A673 (cell line): ENCODE measurements around the gene SPACA6. TPM values are rescaled to one million over a fixed set of nuclear protein-coding genes. Genes with fewer than 3 reads are reported as not detected.
A peak's percentile ranks its signal among the peaks of the same experiment; 100 is the strongest.

Experiments
- BruUV-seq: library from RNA; stranded (reverse); fragments of 400-500 nt; replicated peaks from 2 replicates; lab custom pipeline; 2021; lab: Mats Ljungman, UMichigan
- CTCF ChIA-PET: fragments of 300-600 bp; sonication (Branson Sonifier 250); formaldehyde crosslinking; loops from one replicate; lab custom pipeline; 2022; ENCODE audit warnings: antibody characterized with exemption; lab: Charles Lee
- POLR2A ChIA-PET: fragments of 300-600 bp; sonication (Branson Sonifier 250); formaldehyde crosslinking; loops from one replicate; lab custom pipeline; 2022; ENCODE audit warnings: antibody characterized with exemption; ENCODE audit not compliant: low non-redundant PET; lab: Charles Lee
- DNase-seq: peaks from one replicate; pipeline ENCODE4 v3.0.0-alpha.2; 2015; ENCODE audit warnings: low spot score
- H3K27ac ChIP-seq: fragments of 200-600 bp; sonication (generic); 2 replicates; pipeline ENCODE4 v1.5.1; 2016; ENCODE audit warnings: mixed run types, low read depth, mild to moderate bottlenecking, mixed read lengths, antibody characterized with exemption, low read length; ENCODE audit not compliant: poor library complexity, severe bottlenecking
- H3K27me3 ChIP-seq: fragments of 200-600 bp; sonication (generic); replicated peaks from 2 replicates; pipeline ENCODE4 v1.6.1; 2017; ENCODE audit warnings: mixed run types, low read depth, mild to moderate bottlenecking, mixed read lengths, antibody characterized with exemption, low read length; ENCODE audit not compliant: insufficient read depth, poor library complexity
- H3K36me3 ChIP-seq: fragments of 200-600 bp; sonication (generic); 2 replicates; pipeline ENCODE4 v1.6.1; 2016; ENCODE audit warnings: mixed run types, mild to moderate bottlenecking, mixed read lengths, antibody characterized with exemption, low read length; ENCODE audit not compliant: insufficient read depth, poor library complexity, severe bottlenecking
- H3K4me1 ChIP-seq: fragments of 200-600 bp; sonication (generic); 2 replicates; pipeline ENCODE4 v1.6.1; 2017; ENCODE audit warnings: mixed run types, mild to moderate bottlenecking, mixed read lengths, antibody characterized with exemption, low read length; ENCODE audit not compliant: insufficient read depth, poor library complexity, severe bottlenecking
- H3K4me3 ChIP-seq: fragments of 200-600 bp; sonication (generic); 2 replicates; pipeline ENCODE4 v1.5.1; 2016; ENCODE audit warnings: low read depth, mixed run types, mild to moderate bottlenecking, mixed read lengths, low read length; ENCODE audit not compliant: poor library complexity, severe bottlenecking
- H3K9me3 ChIP-seq: fragments of 200-600 bp; sonication (generic); 2 replicates; pipeline ENCODE4 v1.6.1; 2016; ENCODE audit warnings: mixed run types, low read depth, mild to moderate bottlenecking, mixed read lengths, antibody characterized with exemption, low read length; ENCODE audit not compliant: poor library complexity, severe bottlenecking
- EZH2 ChIP-seq: fragments of 200-600 bp; sonication (generic); IDR thresholded peaks from 2 replicates; pipeline ENCODE4 v1.6.1; 2017; ENCODE audit warnings: borderline replicate concordance, low read depth, mild to moderate bottlenecking, mixed read lengths, antibody characterized with exemption, low read length; ENCODE audit not compliant: poor library complexity, severe bottlenecking
- intact Hi-C: fragments of 100-400 bp; cut with micrococcal nuclease; formaldehyde crosslinking; loops from one replicate; pipeline ENCODE4 v1.10.0; 2022; ENCODE audit not compliant: unreplicated experiment
- total RNA-seq: library from RNA; stranded (reverse); gene quantifications from 2 replicates; pipeline ENCODE4 v1.2.3, GENCODE V29; 2021
- TF ChIP-seq, protein P1 (sequence below): fragments of 300-800, 200-600 bp; sonication (generic); conservative IDR thresholded peaks from 2 replicates; pipeline ENCODE4 v1.5.1; 2017; ENCODE audit warnings: low read depth, mild to moderate bottlenecking, antibody characterized with exemption, low read length, moderate library complexity, mixed read lengths

SPACA6 gene
- total RNA-seq, 1 experiment from 2014 or later: 28.6 TPM

GRCh38 chr19:51703575-51704515 is 10.7 kb downstream of the SPACA6 start:
- Histone ChIP-seq H3K36me3 (peaks cover 37% of the 10 kb centered on the region), H3K27ac (peak overlapping the region; percentile 98), H3K9me3 (no peaks in the 10 kb centered on the region), H3K4me3 (peak overlapping the region; percentile 62), H3K4me1 (peaks cover 6% of the 10 kb centered on the region), H3K27me3 (no peaks in the 10 kb centered on the region)
- ChIA-PET POLR2A (interaction anchor here (0.5 to 0.6 kb wide), 4 partner anchors 16 to 1046 kb away, joined by 3 to 6 read pairs (median 5); partner anchors contain the start of gene HAS1), CTCF (interaction anchor here (0.5 to 1.8 kb wide), 5 partner anchors 11 to 786 kb away, joined by 3 to 12 read pairs (median 4); no protein-coding TSS in a partner anchor)
- DNase-seq: peak; percentile 96
- no TSS peak for BruUV-seq
- intact Hi-C loops: no loop called here
- TF ChIP-seq EZH2: no peak
- TF ChIP-seq, protein P1, sequence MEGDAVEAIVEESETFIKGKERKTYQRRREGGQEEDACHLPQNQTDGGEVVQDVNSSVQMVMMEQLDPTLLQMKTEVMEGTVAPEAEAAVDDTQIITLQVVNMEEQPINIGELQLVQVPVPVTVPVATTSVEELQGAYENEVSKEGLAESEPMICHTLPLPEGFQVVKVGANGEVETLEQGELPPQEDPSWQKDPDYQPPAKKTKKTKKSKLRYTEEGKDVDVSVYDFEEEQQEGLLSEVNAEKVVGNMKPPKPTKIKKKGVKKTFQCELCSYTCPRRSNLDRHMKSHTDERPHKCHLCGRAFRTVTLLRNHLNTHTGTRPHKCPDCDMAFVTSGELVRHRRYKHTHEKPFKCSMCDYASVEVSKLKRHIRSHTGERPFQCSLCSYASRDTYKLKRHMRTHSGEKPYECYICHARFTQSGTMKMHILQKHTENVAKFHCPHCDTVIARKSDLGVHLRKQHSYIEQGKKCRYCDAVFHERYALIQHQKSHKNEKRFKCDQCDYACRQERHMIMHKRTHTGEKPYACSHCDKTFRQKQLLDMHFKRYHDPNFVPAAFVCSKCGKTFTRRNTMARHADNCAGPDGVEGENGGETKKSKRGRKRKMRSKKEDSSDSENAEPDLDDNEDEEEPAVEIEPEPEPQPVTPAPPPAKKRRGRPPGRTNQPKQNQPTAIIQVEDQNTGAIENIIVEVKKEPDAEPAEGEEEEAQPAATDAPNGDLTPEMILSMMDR: peak; percentile 62

DNA sequence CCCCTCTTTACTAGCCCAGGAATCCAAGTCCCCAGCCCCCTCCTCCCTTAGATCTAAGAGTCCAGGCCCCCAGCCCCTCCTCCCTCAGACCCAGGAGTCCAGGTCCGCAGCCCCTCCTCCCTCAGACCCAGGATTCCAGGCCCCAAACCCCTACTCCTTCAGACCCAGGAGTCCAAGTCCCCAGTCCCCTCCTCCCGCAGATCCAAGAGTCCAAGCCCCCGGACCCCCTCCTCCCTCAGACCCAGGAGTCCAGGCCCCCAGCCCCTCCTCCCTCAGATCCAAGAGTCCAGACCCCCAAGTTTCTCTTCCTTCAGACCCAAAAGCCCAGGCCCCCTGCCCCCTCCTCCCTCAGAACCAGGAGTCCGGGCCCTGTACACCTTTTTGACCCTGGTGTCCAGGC is 11.5 kb downstream of the SPACA6 start:
- no peak for TF ChIP-seq EZH2
- TF ChIP-seq, protein P1: no peak
- Histone ChIP-seq H3K27me3 (no peaks in the 10 kb centered on the region), H3K27ac (peak overlapping the region; percentile 98), H3K36me3 (peaks cover 33% of the 10 kb centered on the region), H3K4me3 (peak overlapping the region; percentile 62), H3K9me3 (no peaks in the 10 kb centered on the region), H3K4me1 (peaks cover 6% of the 10 kb centered on the region)
- BruUV-seq: no TSS peak
- intact Hi-C loops: no loop called here
- ChIA-PET POLR2A (no interaction called here), CTCF (interaction anchor here (0.6 to 1.8 kb wide), 4 partner anchors 16 to 787 kb away, joined by 3 to 12 read pairs (median 4); no protein-coding TSS in a partner anchor)
- DNase-seq: no peak

- no peak overlapping the region for H3K27ac ChIP-seq
- ChIA-PET POLR2A (no interaction called here), CTCF (no interaction called here)
- peaks cover 3% of the 10 kb centered on the region for H3K27me3 ChIP-seq
- TF ChIP-seq, protein P1: no peak
- no peak for TF ChIP-seq EZH2
- BruUV-seq: no TSS peak
- peaks cover 6% of the 10 kb centered on the region for H3K4me1 ChIP-seq
- H3K36me3 ChIP-seq: peaks cover 26% of the 10 kb centered on the region
- no peak overlapping the region for H3K4me3 ChIP-seq
- H3K9me3 ChIP-seq: no peaks in the 10 kb centered on the region
- intact Hi-C loops: no loop called here
- DNase-seq: no peak
Measured at GRCh38 chr19:51706296-51706695, 13.2 kb downstream of the SPACA6 start.
